Islet precursor cell (in vitro differentiated cells): ENCODE data around the gene OR2T5.
"Not testable (repeated sequence)": the region's sequence is repeated elsewhere in the genome, so short reads cannot be mapped to it uniquely, and the experiment has no call there.

ENCODE experiments used
- DNase-seq: peaks from one replicate; pipeline ENCODE4 v3.0.0-alpha.2; 2018

Gene OR2T5

DNA sequence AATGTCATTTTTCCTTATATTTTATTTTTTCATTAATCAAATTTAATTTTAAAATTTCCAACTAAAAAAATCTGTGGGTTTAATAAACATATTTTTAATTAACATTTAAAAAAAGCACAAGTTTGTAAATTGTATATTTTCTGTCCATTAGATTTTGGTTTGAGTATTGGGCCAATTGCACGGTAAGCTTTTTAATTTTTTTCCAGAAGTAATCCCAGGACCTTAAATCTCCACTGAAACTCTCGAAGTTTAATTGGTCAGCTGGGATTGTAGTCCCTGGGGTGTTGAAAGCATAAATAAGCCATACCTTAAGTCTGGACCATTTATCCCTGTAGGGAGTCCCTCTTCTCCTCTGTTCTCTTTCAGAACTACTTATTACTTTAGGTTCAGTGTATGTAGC, 19.4 kb downstream of the OR2T5 start, which contains the start of gene OR2G6:
OR2G6 (plus strand) TSS at position 301 of the 400 bp plus-strand sequence. CDS start 13,574 bp downstream, outside the sequence.
- not testable (repeated sequence) for DNase-seq

DNA sequence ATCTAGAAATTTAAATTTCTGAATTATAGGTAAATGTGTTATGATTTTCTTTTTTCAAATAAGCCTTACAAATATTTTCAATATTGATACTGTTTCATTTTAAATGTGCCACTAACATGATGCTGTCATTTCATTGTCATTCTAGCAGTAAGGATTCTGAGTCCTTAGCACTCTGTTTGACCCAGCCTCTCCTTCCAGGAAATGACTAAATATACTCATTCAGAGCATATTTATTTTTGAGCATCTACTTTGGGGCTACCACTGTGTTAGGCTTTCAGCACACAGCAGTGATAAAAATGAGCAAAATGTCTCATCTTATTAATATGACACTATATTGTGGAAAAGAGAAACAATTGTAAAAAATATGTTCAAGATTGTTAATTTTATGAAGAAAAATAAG, 21.8 kb downstream of the OR2T5 start:
- not testable (repeated sequence) for DNase-seq

DNA sequence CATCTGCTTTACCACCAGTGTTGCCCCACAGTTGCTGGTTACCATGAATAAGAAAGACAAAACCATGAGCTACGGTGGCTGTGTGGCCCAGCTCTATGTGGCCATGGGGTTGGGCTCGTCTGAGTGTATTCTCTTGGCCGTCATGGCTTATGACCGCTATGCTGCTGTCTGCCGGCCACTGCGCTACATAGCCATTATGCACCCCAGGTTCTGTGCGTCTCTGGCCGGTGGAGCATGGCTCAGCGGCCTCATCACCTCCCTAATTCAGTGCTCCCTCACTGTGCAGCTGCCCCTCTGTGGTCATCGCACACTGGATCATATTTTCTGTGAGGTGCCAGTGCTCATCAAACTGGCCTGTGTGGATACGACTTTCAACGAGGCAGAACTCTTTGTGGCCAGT, 33.5 kb downstream of the OR2T5 start:
- peak; percentile 37 for DNase-seq

DNA sequence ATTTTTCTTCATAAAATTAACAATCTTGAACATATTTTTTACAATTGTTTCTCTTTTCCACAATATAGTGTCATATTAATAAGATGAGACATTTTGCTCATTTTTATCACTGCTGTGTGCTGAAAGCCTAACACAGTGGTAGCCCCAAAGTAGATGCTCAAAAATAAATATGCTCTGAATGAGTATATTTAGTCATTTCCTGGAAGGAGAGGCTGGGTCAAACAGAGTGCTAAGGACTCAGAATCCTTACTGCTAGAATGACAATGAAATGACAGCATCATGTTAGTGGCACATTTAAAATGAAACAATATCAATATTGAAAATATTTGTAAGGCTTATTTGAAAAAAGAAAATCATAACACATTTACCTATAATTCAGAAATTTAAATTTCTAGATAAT, 49.1 kb downstream of the OR2T5 start:
- DNase-seq: not testable (repeated sequence)
